GM19395 (cell line): ENCODE results near the gene AATF.
A peak's percentile ranks its signal among the peaks of the same experiment; 100 is the strongest.

Source experiments
- ATAC-seq: cut with Tn5 transposase; IDR thresholded peaks from one replicate; pipeline ENCODE4 v1.9.1; 2021; ENCODE audit warnings: mild to moderate bottlenecking, moderate library complexity; ENCODE audit not compliant: unreplicated experiment

Gene AATF

GRCh38 chr17:36948717-36949460 lies at the start of gene AATF:
TSS of gene AATF (plus strand) at chr17:36948954. CDS start at chr17:36949126, 172 bp downstream.
- peak; percentile 93 for ATAC-seq

DNA sequence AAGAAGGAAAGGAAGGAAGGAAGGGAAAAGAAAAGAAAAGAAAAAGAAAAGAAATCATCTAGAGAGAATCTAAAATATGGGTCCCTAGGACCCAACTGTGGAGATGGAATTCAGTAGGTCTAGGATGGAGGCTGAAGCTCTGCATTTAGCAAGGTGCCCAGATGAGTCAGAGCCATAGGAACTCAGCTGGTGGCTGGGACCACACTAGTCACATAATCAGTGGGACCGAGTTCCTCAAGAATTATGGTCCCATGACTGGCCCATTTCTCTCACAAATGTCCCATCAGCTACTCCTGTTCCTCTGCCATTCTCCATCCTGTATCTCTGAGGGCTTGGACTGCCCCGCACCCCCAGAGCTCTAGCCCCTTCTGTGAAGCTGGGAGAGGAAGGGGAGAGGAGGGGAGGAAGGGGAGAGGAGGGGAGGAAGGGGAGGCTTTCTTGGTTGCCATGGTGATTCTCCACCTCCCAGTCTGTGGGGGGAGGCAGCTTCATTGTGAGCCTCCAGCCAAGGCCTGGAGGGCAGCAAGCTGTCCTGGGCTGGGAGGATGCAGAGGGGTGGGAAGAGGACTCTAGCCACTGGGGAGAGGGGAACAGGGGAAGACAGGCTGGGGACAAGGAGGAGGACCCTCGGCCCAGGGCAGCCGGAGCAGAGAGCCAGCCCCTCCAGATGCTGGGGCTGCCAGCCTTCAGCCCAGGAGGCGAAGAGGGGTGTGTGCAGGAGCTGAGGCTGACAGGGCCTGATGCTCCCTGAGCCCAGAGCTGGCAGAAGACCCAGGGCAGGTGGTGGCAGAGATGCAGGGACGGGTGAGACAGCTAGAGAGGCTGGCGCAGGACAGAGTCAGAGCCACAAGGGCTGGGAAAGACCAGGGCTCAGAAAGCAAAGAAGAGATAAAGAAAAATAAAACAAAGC lies 49.2 kb upstream of the AATF start:
- no peak for ATAC-seq

DNA sequence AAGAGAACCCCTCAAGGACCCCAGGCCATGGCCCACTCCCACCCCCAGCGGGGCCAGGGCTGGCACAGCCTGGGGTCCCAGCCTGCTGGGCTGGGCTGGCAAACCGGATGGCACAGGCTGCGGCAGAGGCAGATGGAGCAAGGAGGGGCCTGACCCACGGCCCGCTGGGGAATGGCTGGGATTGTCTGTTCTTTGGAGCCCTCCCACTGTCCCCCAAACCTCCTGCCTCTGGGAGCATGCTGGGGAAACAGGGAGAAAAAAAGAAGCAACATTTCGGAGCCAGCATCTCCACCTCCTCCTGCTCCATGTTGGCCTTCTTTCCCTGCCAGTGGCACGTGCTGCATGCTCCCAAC lies 48.6 kb upstream of the AATF start:
- ATAC-seq, result no peak

DNA sequence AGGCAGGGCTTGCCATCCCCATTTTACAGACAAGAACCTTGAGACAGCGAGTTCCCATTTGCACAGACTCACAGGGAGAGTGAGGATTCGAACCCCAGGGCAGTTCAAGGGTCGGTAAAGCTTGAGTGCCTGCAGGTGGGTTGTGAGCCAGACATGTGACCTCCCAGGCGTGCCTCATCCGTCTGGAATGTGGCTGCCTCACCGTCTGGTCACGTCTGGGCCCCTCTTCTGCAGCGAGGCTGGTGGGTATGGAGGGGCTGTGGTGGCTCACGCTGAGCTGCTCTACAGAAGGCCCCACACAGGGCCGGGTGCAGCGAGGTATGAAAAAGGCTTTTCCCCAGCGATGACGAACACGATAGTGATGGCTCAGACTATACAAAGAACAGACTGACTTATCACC lies 47.2 kb upstream of the AATF start:
- no peak for ATAC-seq

GRCh38 chr17:36907407-36907806 lies 41.3 kb upstream of the AATF start:
- ATAC-seq, result no peak

DNA sequence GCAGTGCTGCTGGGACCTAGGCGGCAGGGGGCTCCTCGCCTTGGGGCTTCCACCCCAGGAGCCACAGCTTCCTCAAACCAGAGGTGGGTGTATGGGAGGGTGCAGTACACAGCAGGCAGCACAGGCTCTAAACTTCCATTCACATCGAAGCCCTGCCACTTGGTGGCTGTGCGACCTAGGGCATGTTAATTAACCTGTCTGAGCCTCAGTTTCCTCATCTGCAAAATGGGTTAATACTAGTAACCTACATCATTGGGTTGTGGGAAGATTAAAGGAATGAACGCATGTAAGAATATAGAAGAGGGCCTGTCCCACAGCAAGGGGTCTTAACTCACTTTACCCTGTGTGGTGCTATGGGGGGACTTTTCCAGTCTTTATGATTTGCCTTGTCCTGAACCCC lies 38.2 kb upstream of the AATF start:
- no peak for ATAC-seq

GRCh38 chr17:36911001-36911400 lies 37.8 kb upstream of the AATF start:
- ATAC-seq, result no peak

DNA sequence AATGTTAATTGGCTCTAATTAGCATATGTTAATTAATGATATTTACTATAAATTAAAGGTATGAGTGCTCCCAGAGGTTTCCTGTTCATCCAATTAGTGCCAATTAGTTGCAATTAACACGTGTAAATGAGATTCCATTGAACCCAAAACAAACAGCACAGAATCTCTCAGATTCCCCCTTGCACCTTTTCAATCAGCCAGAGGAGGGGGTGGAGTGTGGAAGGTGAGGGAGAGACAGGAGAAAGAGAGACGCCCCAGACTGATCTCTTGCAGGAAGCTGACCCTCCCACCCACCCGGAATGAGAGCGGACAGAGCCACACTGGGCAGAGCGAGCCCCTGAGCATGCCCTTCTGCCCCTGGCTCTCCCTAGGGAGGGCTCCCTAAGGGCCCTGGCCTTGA lies 35.6 kb upstream of the AATF start:
- ATAC-seq, result no peak

DNA sequence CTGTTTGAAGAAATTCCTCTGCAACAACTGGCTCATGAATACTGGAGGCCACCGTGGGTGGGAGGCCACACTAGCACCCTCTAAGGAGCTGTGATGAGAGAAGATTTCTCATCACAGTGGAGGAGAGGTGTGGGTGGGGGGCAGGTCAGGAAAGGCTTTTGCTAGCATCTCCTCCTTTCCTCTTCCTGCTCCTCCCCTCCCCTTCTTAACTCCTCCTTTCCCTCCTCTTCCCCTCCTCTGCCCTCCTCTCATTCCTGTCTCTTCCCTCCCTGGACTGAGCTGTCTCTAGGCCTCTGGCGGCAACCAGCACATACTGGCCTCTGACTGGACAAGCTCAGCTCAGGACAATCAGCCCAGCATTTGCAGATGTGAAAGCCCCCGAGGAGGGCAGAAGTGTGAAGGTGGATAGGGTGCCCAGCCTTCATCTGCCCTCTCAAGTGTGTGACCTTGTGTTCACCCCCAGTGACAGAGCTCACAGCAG lies 30.5 kb upstream of the AATF start:
- ATAC-seq, result no peak

GRCh38 chr17:36919407-36919968 lies 29.3 kb upstream of the AATF start:
- ATAC-seq, result no peak

- ATAC-seq, result no peak
Observed at GRCh38 chr17:36920032-36921005, 28.4 kb upstream of the AATF start.

GRCh38 chr17:36921095-36921851 lies 27.5 kb upstream of the AATF start:
- no peak for ATAC-seq

DNA sequence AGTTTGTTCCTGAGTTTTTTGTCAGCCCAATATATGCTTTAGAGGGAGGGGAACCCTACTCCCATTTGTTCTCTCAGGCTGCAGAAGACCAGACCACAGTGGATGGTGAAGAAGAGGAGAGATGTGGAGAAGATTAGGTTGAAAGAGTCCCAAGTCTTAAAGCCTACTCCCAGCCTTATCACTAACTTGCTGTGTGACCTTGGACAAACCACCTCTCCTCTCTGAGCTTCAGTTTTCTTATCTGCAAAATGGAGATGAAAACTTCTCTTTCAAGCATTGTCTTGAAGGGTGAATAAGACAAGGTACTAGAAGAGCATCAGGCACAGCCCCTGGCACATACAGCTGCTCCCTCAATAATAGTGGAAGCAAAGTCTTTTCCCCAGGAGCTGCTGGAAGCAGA lies 26.6 kb upstream of the AATF start:
- no peak for ATAC-seq

DNA sequence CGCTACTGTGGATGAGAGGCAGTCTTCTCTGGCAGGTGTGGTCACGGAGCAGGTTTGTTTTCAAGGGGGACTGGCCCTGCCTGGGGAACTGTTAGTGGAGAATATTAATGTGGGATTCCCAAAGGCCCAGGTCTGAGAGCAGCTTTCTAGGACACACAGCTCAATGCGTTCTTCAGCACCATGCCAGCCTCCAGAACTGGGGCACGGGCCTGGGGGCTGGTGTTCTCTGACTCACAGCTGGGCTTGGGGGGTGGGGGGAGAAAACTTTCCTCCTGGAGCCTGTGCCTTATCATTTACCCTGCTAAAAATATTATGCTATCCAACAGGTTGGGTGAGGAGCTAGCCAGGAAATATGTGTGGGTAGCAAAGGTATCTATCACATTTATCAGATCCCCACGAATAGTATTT lies 24.9 kb upstream of the AATF start:
- ATAC-seq, result no peak

GRCh38 chr17:36926226-36926625 lies 22.5 kb upstream of the AATF start:
- ATAC-seq, result no peak

- no peak for ATAC-seq
Observed at GRCh38 chr17:36926701-36927100, 22.1 kb upstream of the AATF start.

DNA sequence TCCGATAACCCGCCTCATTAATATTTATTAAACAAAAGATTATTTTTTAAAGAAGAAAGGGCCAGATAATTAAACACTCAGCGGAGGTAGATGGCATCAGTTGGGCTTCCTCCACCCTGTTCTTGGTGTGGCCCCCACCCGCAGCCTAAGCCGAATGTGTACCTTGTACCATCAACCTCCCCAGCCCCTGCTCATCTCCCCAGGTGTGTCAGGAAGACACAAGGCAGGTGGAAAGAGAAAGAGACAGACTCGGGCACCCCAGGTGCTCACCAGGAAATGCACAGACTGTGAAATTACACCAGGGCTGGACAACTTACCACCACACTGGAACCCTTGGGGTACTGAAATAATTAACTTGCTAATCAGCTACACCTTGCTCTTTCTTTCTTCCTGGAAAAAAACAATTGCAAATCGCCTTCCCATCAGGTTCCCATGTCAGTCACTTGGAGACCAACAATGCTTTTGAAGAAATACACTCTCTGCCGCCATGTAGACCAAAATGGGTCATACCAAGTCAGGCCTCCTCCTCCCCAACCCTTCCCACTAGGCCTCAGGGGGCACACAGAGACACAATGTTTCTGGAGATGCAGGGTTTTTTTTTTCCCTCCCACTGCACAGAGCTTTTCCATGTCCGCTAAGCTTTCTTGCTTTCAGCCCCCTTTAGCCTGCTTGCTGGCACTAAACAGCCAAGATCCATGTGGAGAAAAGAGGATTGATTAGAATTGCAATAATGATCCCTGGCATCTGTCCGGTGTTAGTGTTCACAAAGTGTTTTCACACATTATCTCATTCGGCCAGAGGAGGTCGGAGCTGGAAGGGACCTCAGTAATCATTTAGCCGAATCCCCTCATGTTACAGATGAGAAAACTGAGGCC lies 20.0 kb upstream of the AATF start:
- no peak for ATAC-seq

- ATAC-seq, result no peak
Observed at GRCh38 chr17:36929851-36930582, 18.7 kb upstream of the AATF start.
